ENCODE results near the gene IPO9. TPM values are rescaled to one million over a fixed set of nuclear protein-coding genes. Genes with fewer than 3 reads are reported as not detected.

The IPO9 gene
- total and polyA plus RNA-seq, 2 donors, result 19.6 to 31.3 TPM

DNA sequence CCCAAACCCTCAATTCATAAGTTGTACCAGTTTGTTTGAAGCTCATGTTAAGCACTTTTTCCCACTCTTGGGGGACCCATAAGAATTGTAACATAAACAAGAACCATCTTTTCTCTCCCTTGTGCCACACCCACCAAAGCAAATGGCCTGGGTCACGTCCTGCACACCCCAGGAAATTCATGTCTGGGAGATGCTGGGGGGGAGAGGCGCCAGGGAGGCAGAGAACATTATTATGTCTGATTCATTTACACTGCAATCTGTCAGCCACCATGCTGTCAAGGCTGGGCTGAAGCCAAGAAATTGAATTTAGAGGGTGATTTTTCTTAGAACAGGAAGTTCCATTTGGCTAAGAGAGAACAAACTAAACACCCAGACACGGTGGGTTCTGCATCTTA, 37.2 kb upstream of the IPO9 start:
- DNase-seq (ENCODE audit: extremely low spot score), result no peak
- H3K4me1 ChIP-seq (ENCODE audit: insufficient read depth), result no peaks in the 10 kb centered on the region
- no peaks in the 10 kb centered on the region for H3K36me3 ChIP-seq (ENCODE audit: insufficient read depth)
- no peak overlapping the region for H3K4me3 ChIP-seq (ENCODE audit: low read depth, low read length)
- WGBS, result 21% methylated on average over 3 of the region's 3 CpGs
- H3K27ac ChIP-seq (ENCODE audit: low read depth), result peak overlapping the region; percentile 72

DNA sequence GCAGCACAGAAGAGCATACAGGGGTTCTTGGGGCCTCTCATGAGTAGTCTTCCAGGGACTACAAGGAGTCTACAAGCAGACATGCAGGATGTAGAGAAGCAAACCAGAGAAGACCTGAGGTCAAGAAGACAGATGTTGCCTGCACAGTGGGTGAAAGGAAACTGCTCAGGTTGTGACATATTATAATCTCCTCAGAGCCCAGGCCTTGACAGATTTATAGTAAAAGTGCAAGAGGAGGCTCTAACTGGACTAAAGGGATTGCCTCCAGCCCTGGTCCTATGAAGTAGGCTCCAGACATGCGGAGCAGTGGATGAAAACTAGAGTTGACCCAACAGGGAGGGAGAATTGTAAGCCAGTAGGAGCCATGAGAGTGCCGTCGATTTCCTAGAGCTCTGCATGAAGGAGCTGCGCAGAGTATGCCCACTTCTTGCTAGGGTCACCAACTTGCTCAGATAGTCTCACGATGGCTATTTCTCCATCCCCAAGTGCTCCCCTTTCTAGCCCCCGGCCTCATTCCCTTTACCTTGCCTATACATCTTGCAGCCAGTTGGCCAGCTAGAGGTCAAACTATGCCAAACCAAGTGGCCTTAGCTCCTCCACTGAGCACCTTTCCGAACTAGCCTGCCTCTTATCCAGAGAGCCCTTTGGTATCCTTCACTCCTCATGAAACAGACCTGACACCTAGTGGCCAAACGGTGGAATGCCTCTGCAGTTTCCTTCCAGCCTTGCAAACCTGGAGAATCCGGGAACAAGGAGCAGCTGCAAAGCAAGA, 36.2 kb upstream of the IPO9 start:
- peak; percentile 69 for DNase-seq (ENCODE audit: extremely low spot score)
- Histone ChIP-seq H3K4me1 (ENCODE audit: insufficient read depth) (no peaks in the 10 kb centered on the region), H3K36me3 (ENCODE audit: insufficient read depth) (no peaks in the 10 kb centered on the region), H3K27ac (ENCODE audit: low read depth) (peak overlapping the region; percentile 25), H3K4me3 (ENCODE audit: low read depth, low read length) (no peak overlapping the region)
- 49% methylated on average over 9 of the region's 9 CpGs for WGBS

DNA sequence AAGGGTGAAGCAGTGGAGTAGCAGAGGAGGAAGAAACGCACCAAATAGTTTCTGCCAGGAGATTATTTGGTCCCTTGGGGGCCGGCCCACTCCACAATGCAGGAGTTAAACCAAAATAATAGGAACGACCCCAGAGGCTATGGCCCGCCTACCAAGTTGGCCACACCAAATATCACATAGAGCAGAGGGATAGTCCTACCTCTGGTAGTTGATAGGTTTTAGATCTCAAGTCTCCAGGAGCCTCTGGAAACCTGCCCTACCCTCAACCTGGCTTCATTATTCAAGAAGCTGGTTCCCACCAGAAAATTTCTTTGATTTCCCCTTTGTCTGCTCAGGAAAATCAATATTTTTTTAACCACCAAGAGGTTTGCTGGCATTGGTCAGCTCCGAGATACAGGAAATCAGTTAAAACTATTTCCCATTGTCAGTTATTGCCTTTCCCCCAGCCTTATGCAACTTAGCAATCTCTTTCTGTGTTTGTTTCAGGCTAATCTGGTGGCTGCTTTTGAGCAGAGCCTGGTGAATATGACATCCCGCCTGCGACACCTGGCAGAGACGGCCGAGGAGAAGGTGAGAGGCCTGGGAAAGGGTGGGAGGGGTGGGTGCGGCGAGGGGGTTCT, 35.5 kb upstream of the IPO9 start:
- H3K36me3 ChIP-seq (ENCODE audit: insufficient read depth), result no peaks in the 10 kb centered on the region
- no peak overlapping the region for H3K27ac ChIP-seq (ENCODE audit: low read depth)
- no peak for DNase-seq (ENCODE audit: extremely low spot score)
- WGBS, result 76% methylated on average over 11 of the region's 11 CpGs
- no peak overlapping the region for H3K4me3 ChIP-seq (ENCODE audit: low read depth, low read length)
- H3K4me1 ChIP-seq (ENCODE audit: insufficient read depth), result no peaks in the 10 kb centered on the region

DNA sequence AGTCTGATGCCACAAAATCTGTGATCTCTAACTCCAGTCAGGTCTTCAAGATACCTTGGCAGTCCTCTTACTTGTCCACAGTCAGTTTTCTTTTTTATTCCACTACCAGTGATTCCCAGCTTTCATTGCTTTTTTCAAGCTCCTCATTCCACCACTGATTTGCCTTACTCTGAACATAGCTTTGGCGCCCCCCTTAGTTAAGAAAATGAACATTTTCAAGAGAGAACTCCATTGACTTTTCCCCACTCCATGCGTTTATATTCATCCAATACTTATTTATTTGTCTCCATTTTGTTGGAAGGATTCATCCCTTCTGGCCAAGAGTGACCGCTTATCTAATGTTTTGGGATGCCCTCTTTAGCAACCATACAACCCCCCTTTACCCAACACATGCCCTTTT, 33.9 kb upstream of the IPO9 start:
- Histone ChIP-seq H3K4me1 (ENCODE audit: insufficient read depth) (no peaks in the 10 kb centered on the region), H3K36me3 (ENCODE audit: insufficient read depth) (no peaks in the 10 kb centered on the region), H3K4me3 (ENCODE audit: low read depth, low read length) (no peak overlapping the region), H3K27ac (ENCODE audit: low read depth) (no peak overlapping the region)
- DNase-seq (ENCODE audit: extremely low spot score), result no peak
- 70% methylated on average over 3 of the region's 3 CpGs for WGBS

DNA sequence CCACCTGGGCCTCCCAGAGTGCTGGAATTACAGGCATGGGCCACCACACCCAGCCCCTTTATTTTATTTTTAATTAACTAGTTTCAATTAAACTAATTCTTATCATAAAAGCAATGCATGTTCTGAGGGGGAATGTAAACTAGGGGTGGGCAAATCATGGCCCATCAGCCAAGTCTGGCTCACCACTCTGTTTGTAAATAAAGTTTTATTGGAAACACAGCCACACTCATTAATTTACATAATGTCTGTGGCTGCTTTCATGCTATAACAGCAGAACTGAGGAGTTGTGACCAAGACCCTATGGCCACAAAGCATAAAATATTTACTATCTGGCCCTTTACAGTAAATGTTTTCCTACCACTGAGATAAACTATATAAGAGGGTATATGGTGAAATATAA, 28.7 kb upstream of the IPO9 start:
- Histone ChIP-seq H3K36me3 (ENCODE audit: insufficient read depth) (no peaks in the 10 kb centered on the region), H3K4me3 (ENCODE audit: low read depth, low read length) (no peak overlapping the region), H3K27ac (ENCODE audit: low read depth) (no peak overlapping the region), H3K4me1 (ENCODE audit: insufficient read depth) (no peaks in the 10 kb centered on the region)
- no peak for DNase-seq (ENCODE audit: extremely low spot score)

DNA sequence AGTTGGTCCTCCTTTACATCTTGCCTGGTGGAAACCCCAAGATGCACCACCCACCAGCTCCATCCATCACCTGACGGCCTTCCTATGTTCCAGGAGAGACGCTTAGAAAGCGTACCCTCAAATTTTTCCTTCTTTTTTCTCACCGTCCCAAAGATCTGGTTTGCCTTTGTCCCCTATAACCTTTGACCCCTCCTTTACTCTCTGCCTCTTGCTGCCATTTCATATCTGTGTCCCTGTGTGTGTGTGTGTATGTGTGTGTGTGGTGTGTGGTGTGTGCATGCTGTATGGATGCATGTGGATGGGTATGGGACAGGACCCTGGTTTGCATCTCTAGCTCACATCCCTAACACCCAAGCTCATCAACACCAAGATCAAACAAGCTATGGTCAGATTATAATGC, 22.2 kb upstream of the IPO9 start:
- H3K4me1 ChIP-seq (ENCODE audit: insufficient read depth), result no peaks in the 10 kb centered on the region
- 93% methylated on average over 4 of the region's 4 CpGs for WGBS
- H3K4me3 ChIP-seq (ENCODE audit: low read depth, low read length), result no peak overlapping the region
- no peak for DNase-seq (ENCODE audit: extremely low spot score)
- no peak overlapping the region for H3K27ac ChIP-seq (ENCODE audit: low read depth)
- H3K36me3 ChIP-seq (ENCODE audit: insufficient read depth), result peaks cover 3% of the 10 kb centered on the region

DNA sequence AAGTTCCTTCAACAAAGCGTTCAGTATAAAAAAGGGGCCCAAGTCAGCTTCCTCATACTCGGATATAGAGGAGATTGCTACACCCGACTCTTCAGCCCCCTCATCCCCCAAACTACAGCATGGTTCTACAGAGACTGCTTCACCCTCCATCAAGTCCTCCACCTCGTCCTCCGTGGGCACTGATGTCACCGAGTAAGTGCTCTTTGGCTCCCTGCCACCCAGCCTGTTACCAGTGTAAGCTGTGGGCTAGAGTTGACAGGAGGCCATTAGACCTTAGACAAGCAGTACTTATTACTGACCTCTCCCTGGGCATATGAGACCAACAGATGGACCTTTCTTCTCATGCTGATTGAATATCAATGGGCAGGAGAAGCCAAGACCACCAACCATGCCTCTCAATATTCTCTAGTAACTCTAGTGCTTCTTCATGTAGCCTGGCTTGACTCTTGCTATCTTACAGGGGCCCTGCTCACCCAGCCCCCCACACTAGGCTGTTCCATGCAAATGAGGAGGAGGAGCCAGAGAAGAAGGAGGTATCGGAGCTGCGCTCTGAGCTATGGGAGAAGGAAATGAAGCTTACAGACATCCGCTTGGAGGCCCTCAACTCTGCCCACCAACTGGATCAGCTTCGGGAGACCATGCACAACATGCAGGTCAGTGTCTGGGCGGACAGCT, 20.9 kb upstream of the IPO9 start:
- whole genome bisulfite sequencing, result 89% methylated on average over 11 of the region's 11 CpGs

DNA sequence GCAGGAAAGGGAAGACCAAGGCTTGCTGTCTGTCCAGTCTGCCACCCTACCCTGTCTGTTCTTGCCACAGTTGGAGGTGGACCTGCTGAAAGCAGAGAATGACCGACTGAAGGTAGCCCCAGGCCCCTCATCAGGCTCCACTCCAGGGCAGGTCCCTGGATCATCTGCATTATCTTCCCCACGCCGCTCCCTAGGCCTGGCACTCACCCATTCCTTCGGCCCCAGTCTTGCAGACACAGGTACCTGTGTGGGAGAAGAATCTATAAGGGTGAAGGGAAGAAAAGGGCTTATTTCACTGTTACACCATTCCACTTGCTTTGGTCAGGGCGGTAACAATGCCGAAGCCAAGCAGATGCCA, 20.3 kb upstream of the IPO9 start:
- H3K27ac ChIP-seq (ENCODE audit: low read depth), result no peak overlapping the region
- H3K36me3 ChIP-seq (ENCODE audit: insufficient read depth), result peaks cover 3% of the 10 kb centered on the region
- DNase-seq (ENCODE audit: extremely low spot score), result no peak
- WGBS, result 97% methylated on average over 6 of the region's 6 CpGs
- no peaks in the 10 kb centered on the region for H3K4me1 ChIP-seq (ENCODE audit: insufficient read depth)
- no peak overlapping the region for H3K4me3 ChIP-seq (ENCODE audit: low read depth, low read length)

More for the DNA sequence above, 20.9 kb upstream of the IPO9 start:
- H3K27ac ChIP-seq (ENCODE audit: low read depth), result no peak overlapping the region
- no peak overlapping the region for H3K4me3 ChIP-seq (ENCODE audit: low read depth, low read length)
- H3K4me1 ChIP-seq (ENCODE audit: insufficient read depth), result no peaks in the 10 kb centered on the region
- peaks cover 3% of the 10 kb centered on the region for H3K36me3 ChIP-seq (ENCODE audit: insufficient read depth)
- no peak for DNase-seq (ENCODE audit: extremely low spot score)

DNA sequence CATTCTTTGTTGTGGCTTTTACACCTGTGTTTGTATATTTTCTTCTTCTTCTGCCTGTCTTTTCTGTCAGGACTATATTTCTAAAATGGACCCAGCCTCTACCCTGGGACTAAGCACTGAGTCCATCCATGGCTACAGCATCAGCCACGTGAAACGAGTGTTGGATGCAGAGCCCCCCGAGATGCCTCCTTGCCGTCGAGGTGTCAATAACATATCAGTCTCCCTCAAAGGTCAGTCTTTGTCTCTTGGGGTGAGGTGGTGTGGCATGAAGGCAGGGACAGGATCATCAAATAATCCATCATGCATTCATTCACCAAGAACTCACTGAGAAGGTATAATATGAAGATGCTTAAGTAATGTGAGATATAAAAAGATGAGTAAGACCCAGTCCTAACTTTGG, 19.1 kb upstream of the IPO9 start:
- WGBS, result 90% methylated on average over 5 of the region's 5 CpGs
- Histone ChIP-seq H3K4me3 (ENCODE audit: low read depth, low read length) (no peak overlapping the region), H3K36me3 (ENCODE audit: insufficient read depth) (peaks cover 3% of the 10 kb centered on the region), H3K27ac (ENCODE audit: low read depth) (no peak overlapping the region), H3K4me1 (ENCODE audit: insufficient read depth) (no peaks in the 10 kb centered on the region)
- no peak for DNase-seq (ENCODE audit: extremely low spot score)

DNA sequence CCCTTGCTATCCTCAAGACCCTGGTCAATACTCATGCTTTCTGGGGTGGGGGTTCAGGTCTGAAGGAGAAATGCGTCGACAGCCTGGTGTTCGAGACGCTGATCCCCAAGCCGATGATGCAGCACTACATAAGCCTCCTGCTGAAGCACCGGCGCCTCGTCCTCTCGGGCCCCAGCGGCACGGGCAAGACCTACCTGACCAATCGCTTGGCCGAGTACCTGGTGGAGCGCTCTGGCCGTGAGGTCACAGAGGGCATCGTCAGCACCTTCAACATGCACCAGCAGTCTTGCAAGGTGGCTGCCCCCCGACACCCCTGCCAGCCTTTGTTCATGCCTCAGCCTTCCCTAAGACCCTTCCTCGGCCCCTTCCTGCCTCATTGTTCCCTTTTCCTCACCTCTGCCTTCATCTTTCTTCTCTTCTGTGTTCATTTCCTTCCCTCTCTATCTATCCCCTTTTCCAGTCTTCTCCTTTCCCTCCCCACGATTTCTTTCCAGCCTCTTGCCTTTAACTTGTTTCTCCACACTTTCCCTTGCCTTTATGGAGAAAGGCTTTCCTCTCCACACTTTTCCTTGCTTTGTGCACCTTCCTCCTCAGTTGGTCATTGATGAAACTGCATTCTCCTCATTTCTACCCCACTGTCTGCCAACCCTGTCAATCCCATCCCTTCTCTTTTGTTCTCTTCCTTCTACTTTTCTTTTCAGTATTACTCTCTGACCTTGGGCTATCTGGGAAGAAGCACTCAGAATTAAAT, 18.3 kb upstream of the IPO9 start:
- 96% methylated on average over 19 of the region's 19 CpGs for WGBS

DNA sequence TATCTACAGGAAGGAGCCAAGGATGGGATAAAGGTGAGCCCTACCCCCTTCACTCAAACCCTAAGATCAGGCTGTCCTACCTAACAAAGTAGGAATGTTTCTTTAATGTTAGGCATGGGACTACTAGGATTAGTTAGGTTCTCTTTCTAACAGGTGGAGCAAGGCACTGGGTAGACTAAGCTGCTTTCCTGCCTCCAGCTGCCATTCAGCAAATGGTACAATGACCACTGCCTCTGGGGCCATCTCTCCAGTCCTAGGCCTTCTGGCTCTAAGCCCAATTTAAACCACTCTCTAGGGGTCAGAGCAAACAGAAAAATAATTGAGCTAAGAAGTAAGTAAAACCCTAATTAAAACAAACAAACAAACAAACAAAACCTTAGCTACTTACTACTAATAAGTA, 15.7 kb upstream of the IPO9 start:
- Histone ChIP-seq H3K4me1 (ENCODE audit: insufficient read depth) (no peaks in the 10 kb centered on the region), H3K27ac (ENCODE audit: low read depth) (no peak overlapping the region), H3K36me3 (ENCODE audit: insufficient read depth) (peaks cover 6% of the 10 kb centered on the region), H3K4me3 (ENCODE audit: low read depth, low read length) (no peak overlapping the region)
- DNase-seq (ENCODE audit: extremely low spot score), result no peak

More for the DNA sequence above, 18.3 kb upstream of the IPO9 start:
- no peak overlapping the region for H3K27ac ChIP-seq (ENCODE audit: low read depth)
- H3K4me1 ChIP-seq (ENCODE audit: insufficient read depth), result no peaks in the 10 kb centered on the region
- H3K36me3 ChIP-seq (ENCODE audit: insufficient read depth), result peaks cover 3% of the 10 kb centered on the region
- H3K4me3 ChIP-seq (ENCODE audit: low read depth, low read length), result no peak overlapping the region
- DNase-seq (ENCODE audit: extremely low spot score), result no peak

DNA sequence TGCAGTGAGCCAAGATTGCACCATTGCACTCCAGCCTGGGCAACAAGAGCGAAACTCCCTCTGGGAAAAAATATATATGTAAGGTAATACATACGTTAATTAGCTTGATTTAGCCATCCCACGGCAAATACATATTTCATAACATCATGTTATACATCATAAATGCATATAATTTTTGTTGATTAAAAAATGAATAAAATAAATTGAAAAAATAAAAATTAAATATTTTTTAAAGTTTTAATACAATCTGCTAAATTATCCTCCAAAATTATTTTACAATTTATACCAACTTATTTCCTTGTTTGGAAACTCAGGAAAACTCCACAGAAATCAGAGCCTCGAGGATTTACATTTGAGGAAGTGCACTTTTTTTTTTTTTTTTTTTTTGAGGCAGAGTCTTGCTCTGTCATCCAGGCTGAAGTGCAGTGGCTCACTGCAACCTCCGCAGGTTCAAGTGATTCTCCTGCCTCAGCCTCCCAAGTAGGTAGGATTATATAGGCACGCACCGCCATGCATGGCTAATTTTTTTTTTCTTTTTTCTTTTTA, 12.6 kb upstream of the IPO9 start:
- WGBS, result 92% methylated on average over 7 of the region's 7 CpGs
- no peak overlapping the region for H3K4me3 ChIP-seq (ENCODE audit: low read depth, low read length)
- H3K4me1 ChIP-seq (ENCODE audit: insufficient read depth), result no peaks in the 10 kb centered on the region
- H3K36me3 ChIP-seq (ENCODE audit: insufficient read depth), result peaks cover 3% of the 10 kb centered on the region
- no peak for DNase-seq (ENCODE audit: extremely low spot score)
- no peak overlapping the region for H3K27ac ChIP-seq (ENCODE audit: low read depth)

DNA sequence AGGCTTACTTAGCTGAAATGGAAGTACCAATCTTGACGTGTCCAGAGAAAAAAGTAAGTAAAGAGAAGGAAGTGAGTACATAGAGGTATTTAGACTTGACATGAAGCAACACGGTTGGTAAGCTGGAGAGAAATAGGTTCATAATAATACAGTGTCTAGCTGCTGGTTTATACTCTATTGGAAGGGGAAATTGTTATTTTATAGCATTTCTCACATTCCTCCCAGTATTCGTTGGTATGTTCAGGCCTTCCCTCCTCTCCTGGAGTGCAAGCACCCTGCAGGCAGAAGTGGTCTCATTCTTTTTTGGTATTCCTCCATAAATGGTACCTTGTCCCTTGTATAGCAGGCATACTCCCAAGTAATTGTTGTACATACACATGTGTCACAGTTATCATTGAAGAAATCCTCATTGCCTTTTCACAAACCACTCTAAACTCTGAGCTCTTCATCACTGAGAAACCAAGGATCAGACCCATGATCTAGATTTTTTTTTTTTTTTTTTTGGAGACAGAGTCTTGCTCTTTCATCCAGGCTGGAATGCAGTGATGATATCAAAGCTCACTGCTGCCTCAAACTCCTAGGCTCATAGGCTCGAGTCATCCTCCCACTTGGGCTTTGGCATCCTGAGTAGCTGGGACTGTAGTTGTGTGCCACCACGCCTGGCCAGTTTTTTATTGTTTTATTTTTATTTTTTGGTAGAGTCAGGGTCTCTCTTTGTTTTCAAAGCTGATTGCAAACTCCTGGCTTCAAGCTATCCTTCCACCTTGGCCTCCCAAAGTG, 9.8 kb upstream of the IPO9 start:
- no peaks in the 10 kb centered on the region for H3K4me1 ChIP-seq (ENCODE audit: insufficient read depth)
- no peak overlapping the region for H3K27ac ChIP-seq (ENCODE audit: low read depth)
- H3K36me3 ChIP-seq (ENCODE audit: insufficient read depth), result peaks cover 3% of the 10 kb centered on the region
- no peak overlapping the region for H3K4me3 ChIP-seq (ENCODE audit: low read depth, low read length)
- no peak for DNase-seq (ENCODE audit: extremely low spot score)
- 73% methylated on average over 5 of the region's 5 CpGs for WGBS

Measured in urinary bladder (tissue), 4 donors.